T1000 (cell line): ENCODE results near the gene WDR55.
A peak's percentile ranks its signal among the peaks of the same experiment; 100 is the strongest.
"Not testable (repeated sequence)": the region's sequence is repeated elsewhere in the genome, so short reads cannot be mapped to it uniquely, and the experiment has no call there.

Experiments used
- DNase-seq: peaks from one replicate; lab custom pipeline; 2025; ENCODE audit warnings: mixed read lengths; lab: John Stamatoyannopoulos, UW

The WDR55 gene

GRCh38 chr5:140710899-140711552 is 46.3 kb downstream of the WDR55 start:
- peak; percentile 95 for DNase-seq

GRCh38 chr5:140711794-140712193 is 47.1 kb downstream of the WDR55 start:
- DNase-seq: no peak

GRCh38 chr5:140713562-140714094 is 48.9 kb downstream of the WDR55 start:
- no peak for DNase-seq

GRCh38 chr5:140716238-140716637 is 51.5 kb downstream of the WDR55 start:
- DNase-seq: not testable (repeated sequence)

- DNase-seq: no peak
These were observed 53.5 kb downstream of the WDR55 start for GRCh38 chr5:140718266-140718592.

GRCh38 chr5:140720738-140721137 is 56.0 kb downstream of the WDR55 start:
- not testable (repeated sequence) for DNase-seq

- not testable (repeated sequence) for DNase-seq
These were observed 56.7 kb downstream of the WDR55 start for GRCh38 chr5:140721395-140721794.
